Motor neuron (in vitro differentiated cells): ENCODE results near the gene NUP54. TPM values are rescaled to one million over a fixed set of nuclear protein-coding genes. Genes with fewer than 3 reads are reported as not detected.

Source experiments
- ATAC-seq, 8 experiments: fragments of 200-7000 bp; cut with Tn5 transposase; replicated peaks in 6 of 8; 2 replicates each; pipeline ENCODE4 v1.8.0; 2021; ENCODE audit warnings: mild to moderate bottlenecking in 8 of 8, moderate library complexity in 8 of 8
- H3K27ac ChIP-seq, 2 donors: fragments of 250-450 bp; sonication (Bioruptor Pico); 2 replicates each; pipeline ENCODE4 v1.9.0; 2021; ENCODE audit warnings: antibody characterized with exemption in 2 of 2, mild to moderate bottlenecking in 2 of 2, moderate library complexity in 1 of 2
- H3K4me1 ChIP-seq, 2 donors: fragments of 250-450 bp; sonication (Bioruptor Pico); replicated peaks in 1 of 2; 2 replicates each; pipeline ENCODE4 v1.6.1; 2021; ENCODE audit warnings: antibody characterized with exemption in 2 of 2, mild to moderate bottlenecking in 2 of 2, moderate library complexity in 1 of 2
- H3K4me3 ChIP-seq, 5 donors: fragments of 250-450 bp; sonication (Bioruptor Pico); 2 replicates each; pipeline ENCODE4 v1.9.0; 2021; ENCODE audit warnings: antibody characterized with exemption in 5 of 5, mild to moderate bottlenecking in 5 of 5, moderate library complexity in 4 of 5
- WGBS, 10 experiments: fragments of 450-650 bp; shearing (Covaris generic); methylation state at CpG; one replicate each; pipeline ENCODE4 v1.0.0; 2022; 5-methylcytosine and 5-hydroxymethylcytosine counted together
- in situ Hi-C, 9 experiments: fragments of 400-800 bp; cut with MboI; loops; one replicate each; pipeline ENCODE4 v1.15.0; 2021; ENCODE audit warnings: low sequenced_read_pairs in 9 of 9, low pct_unique_long_range_greater_than_20kb in 2 of 9; ENCODE audit not compliant: unreplicated experiment in 9 of 9
- total RNA-seq, 8 experiments: library from RNA; unstranded; fragments of 300-600 nt; gene quantifications; 2 replicates each; pipeline versions ENCODE4 v1.2.3 to v1.2.4, GENCODE V29; 2022

NUP54 gene
- total RNA-seq, 8 experiments from 2014 or later = 21.3 to 54.3 (median 45.5) TPM

DNA sequence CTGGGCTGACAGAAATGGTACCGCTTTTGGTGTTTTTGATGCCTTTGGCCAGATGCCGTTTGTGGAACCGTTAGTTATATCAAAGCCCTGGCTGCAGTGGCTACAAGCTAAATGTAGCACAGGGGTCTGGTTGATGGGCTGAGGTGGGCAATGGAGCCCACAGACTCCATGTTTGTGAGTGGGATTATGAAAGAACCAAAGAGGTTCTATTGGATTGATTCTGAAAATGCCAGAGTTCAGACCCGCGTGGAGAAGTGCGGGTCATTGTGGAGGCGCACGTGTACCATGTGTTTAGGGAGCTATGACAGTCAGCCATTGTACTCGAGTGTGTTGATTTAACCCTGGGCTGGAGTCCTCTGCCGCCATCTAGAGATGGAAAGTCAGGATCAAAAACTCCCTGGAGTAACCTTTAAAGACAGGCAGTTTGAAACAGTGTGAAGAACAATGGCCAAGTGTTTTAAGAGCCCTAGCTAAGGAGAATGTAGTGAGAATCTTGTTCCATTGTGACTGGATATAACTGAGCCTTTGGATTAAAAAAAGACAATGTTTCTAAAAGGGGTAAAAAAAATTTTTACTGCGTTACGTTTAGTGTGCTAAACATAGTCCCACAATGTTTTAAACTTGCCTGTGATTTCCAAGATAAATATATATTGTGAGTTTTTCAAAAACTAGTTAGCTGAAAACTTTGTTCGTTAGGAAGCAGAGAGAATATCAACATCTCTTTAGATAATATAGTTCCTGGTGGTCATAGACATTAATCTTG is 61.0 kb downstream of the NUP54 start:
- peaks cover 0 to 15% of the 10 kb centered on the region in 2 donors for H3K4me1 ChIP-seq
- H3K4me3 ChIP-seq = no peak overlapping the region
- H3K27ac ChIP-seq = no peak overlapping the region
- peak; percentile 80 to 98 (median 84) for ATAC-seq
- 20 to 86% (median 52%) methylated on average over 1 to 12 of the region's 13 CpGs for WGBS, 10 experiments
- in situ Hi-C loops = loop anchor here in 1 of 9 experiments (25.0 kb wide), 1 partner anchor 100 kb away; the partner anchor contains the start of gene SDAD1

DNA sequence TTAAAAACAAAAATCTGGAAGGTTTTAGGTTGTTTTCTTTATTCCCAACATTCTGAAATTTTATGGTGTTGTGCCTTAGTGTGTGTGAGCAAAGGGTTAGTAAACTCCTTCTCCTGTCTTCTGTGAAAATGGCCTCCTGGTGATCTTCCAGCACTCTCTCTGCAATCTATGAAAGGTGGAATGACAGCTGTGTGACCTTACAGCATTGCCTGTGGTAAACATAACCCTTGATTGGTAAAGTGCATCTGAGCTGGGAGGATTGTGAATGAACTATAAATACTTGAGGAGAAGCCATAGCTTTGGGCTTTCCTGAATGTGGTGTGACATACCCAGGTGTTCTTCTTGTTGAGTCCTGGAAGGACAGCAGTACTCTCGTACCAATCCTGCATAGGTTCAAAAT is 63.7 kb downstream of the NUP54 start:
- ATAC-seq = no peak
- no peak overlapping the region for H3K4me3 ChIP-seq
- peaks cover 0 to 15% of the 10 kb centered on the region in 2 donors for H3K4me1 ChIP-seq
- WGBS, 10 experiments = 56 to 100% (median 80%) methylated on average over 1 of the region's 1 CpG; no CpG with 5 or more reads in 5 of the 10 experiments
- in situ Hi-C loops = loop anchor here in 1 of 9 experiments (25.0 kb wide), 1 partner anchor 97 kb away; the partner anchor contains the start of gene SDAD1
- no peak overlapping the region for H3K27ac ChIP-seq

DNA sequence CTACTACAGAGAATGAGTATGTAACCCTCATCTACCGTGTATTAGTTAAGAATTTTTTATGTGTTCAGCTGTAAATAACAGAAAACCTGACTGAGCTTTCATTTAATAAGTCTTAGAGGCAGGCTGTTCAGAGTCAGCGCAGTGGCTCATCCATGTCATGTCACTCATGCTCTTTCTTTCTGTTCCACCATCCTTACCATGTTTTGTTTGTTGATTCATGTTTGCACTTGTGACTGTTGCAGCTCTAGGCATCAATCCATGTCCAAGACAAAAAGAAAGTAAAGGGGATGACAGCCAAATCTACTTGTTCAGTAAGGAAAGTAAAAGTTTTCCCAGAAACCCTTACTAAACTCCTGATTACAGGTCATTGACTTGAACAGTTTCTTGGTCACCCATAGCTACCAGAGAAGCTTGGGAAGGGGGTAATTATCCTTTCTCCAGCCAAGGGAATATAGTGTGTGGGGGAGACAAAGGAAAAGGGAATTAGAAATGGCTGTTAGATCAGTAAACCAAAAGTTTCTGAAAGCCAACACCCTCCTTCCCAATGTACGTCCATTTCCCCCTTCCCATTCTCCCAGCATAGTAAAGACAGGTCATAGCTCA is 64.7 kb downstream of the NUP54 start:
- peaks cover 0 to 15% of the 10 kb centered on the region in 2 donors for H3K4me1 ChIP-seq
- H3K27ac ChIP-seq = peak overlapping the region in 1 of 2 donors; percentile 72
- H3K4me3 ChIP-seq = no peak overlapping the region
- WGBS, 10 experiments = 46 to 88% (median 71%) methylated on average over 1 to 3 of the region's 3 CpGs; no CpG with 5 or more reads in 1 of the 10 experiments
- in situ Hi-C loops = loop anchor here in 1 of 9 experiments (25.0 kb wide), 1 partner anchor 96 kb away; the partner anchor contains the start of gene SDAD1
- peak in 5 of 8 experiments; percentile 28 to 85 (median 73) for ATAC-seq

DNA sequence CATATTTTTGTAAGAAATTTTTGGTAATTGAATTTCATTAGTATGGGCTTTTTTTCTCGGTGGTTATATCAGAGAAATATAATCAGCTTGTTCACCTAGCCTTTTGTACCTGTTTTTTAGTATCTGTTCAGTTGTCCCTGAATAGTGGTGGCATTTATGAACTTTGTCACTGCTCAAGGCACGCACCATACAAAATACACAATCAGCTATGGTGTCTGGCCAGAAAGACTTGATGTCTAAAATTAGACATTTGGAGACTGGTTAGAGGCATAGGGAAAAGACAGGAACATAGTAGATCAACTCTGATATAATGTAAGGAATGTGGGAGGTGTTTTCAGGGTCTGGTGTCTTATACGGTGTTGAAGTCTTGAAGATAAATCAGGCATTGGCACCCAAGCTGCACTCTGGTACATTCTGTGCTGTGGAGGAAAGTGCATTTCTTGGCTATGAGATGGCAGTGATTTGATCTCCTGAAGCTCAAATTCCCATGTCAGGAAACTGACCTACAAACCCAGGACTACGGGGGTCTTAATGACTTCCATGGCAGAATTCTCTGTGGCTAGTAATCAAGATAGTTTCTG is 70.1 kb downstream of the NUP54 start:
- H3K4me3 ChIP-seq = no peak overlapping the region
- no peak for ATAC-seq
- peaks cover 0 to 2% of the 10 kb centered on the region in 2 donors for H3K4me1 ChIP-seq
- H3K27ac ChIP-seq = no peak overlapping the region
- in situ Hi-C loops = loop anchor here in 2 of 9 experiments (10.0 to 25.0 kb wide), 2 partner anchors 83 to 91 kb away; partner anchors contain the start of gene SDAD1 (in 2 of the 2)
- WGBS, 10 experiments = 34 to 89% (median 75%) methylated on average over 1 to 4 of the region's 4 CpGs

DNA sequence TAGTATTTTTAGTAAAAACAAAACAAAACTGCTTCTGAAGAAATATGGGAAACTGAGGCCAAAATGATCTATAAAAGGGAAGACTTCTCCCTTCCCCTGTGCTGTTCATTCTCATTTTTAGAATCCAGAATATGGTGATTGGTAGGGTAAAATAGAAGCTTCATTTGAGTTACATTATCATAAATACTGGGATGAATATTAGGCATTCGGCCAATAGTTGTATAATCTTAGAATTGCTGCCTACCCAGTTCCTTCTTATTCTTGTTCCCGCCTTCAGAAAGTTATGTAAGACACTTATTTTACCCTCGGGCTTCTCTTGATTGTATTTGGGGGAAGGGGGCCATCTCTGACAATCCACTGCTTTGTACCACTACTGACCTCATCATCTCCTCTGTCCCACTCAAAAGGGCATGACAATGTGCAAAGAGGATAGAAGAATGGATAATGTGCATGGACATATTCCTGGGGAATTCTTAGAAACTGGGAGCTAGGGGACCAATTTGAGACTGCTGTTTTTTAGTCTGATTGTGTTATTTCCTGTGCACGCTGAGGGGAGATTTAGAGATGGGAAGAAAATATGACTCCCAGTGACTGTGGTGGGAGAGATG is 73.1 kb downstream of the NUP54 start:
- Histone ChIP-seq H3K27ac (no peak overlapping the region), H3K4me1 (no peaks in the 10 kb centered on the region), H3K4me3 (no peak overlapping the region)
- ATAC-seq = peak in 3 of 8 experiments; percentile 57 to 72 (median 71)
- WGBS, 10 experiments = 10 to 97% (median 80%) methylated on average over 1 to 4 of the region's 4 CpGs; no CpG with 5 or more reads in 1 of the 10 experiments
- in situ Hi-C loops = loop anchor here in 2 of 9 experiments (10.0 to 25.0 kb wide), 2 partner anchors 80 to 88 kb away; partner anchors contain the start of gene SDAD1 (in 2 of the 2)

DNA sequence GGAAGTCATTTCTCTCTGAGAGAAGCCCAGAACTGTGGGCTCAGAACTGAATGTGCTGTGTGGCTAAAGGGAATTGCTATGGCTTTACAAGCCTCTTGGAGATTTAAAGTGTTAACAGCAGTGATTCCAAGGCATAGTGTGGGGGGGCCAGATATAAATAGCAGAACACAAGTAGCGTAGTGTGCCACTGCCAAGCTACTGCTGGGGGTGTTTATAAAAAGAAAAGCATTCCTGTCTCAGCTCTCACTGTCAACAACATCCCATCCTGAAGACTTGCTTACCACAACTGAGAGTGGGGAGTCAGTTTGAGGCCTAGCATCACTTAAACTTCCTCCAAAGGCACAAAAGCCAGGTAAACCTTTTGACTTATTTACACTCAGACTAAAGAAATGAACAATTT is 73.7 kb downstream of the NUP54 start, which contains the start of gene ART3:
ART3 (plus strand) TSS at position 242 of the 400 bp plus-strand sequence. CDS start 1,181 bp downstream, outside the sequence.
- no peaks in the 10 kb centered on the region for H3K4me1 ChIP-seq
- 67 to 86% (median 76%) methylated on average over 1 of the region's 1 CpG; no CpG with 5 or more reads in 6 of the 10 experiments for WGBS, 10 experiments
- peak in 1 of 8 experiments; percentile 28 for ATAC-seq
- in situ Hi-C loops = loop anchor here in 1 of 9 experiments (10.0 kb wide), 1 partner anchor 80 kb away; the partner anchor contains the start of gene SDAD1
- H3K4me3 ChIP-seq = no peak within 1 kb of the TSS
- H3K27ac ChIP-seq = no peak within 1 kb of the TSS

DNA sequence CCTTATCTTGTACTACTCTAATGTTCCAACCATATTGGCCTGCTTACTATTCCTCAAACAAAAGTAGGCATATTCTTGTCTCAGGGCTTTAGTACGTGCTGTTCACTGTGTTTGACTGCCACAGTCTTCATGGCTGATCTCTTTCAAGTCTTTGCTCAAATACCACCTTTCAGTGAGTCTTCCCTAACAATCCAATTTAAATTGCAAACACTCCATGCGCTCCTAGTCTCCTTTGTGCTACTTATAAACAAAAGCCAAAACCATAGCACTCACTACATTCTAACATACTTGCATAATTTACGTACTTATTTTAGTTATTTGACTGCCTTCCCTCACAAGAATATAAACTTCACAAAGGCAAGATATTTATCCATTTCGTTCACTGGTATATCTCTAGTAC is 75.4 kb downstream of the NUP54 start:
- no peaks in the 10 kb centered on the region for H3K4me1 ChIP-seq
- no peak overlapping the region for H3K27ac ChIP-seq
- no peak overlapping the region for H3K4me3 ChIP-seq
- peak in 3 of 8 experiments; percentile 53 to 68 (median 67) for ATAC-seq
- in situ Hi-C loops = loop anchor here in 1 of 9 experiments (10.0 kb wide), 1 partner anchor 78 kb away; the partner anchor contains the start of gene SDAD1
- 8 to 86% (median 57%) methylated on average over 1 to 4 of the region's 4 CpGs for WGBS, 10 experiments

DNA sequence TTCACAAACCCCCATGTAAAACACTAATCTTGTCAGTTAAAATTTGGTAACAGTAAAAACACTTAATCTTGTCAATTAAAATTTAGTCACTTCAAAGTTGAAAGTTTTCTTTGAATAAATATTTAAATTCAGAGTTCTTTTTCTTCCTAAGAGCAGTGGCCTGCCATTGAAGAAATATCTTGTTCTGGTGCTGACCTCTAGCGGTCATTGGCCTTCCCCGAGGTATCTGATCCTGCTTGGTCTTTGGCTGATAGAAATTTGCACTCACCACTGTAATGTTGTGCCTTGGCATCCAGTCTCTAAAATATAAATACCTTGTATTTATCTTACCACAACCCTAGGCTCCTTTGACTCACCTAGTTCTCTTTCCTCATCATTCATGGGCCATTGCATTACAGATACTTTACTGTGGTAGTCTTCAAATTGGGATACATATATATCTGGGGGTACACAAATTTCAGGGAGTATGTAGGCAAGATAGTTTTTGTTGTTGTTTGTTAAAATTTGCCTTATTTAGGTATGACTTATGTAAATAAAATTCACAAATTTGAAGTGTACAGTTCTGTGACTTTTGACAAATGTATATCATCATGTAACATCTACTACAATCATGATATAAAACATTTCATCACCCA is 80.4 kb downstream of the NUP54 start:
- Histone ChIP-seq H3K4me3 (no peak overlapping the region), H3K4me1 (no peaks in the 10 kb centered on the region), H3K27ac (no peak overlapping the region)
- whole genome bisulfite sequencing, 10 experiments = 0 to 7% (median 0%) methylated on average over 1 to 2 of the region's 2 CpGs; no CpG with 5 or more reads in 1 of the 10 experiments
- ATAC-seq = peak; percentile 56 to 96 (median 74)
- in situ Hi-C loops = loop anchor here in 2 of 9 experiments (5.0 to 10.0 kb wide), 2 partner anchors 70 to 73 kb away; partner anchors contain the start of gene SDAD1 (in 1 of the 2)

DNA sequence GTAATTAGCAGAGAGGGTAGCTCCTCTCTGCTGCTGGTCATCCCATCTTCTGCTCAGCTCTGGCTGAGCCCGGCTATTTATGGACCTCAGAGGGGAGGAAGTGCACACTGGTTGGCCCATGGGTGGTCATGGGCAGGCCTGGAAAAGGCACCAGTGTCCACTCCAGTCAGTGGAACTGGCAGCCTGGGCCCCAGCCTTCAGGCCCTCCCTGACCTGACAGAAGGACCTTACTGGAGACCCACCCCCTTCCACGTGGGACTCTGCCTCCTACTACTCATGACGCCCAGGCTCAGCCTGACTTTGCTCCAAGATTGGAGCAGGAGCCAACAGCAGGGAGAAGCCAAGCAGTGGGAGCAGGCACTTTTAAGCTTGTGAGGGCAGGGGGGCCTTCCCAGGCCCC is 81.7 kb downstream of the NUP54 start:
- 67 to 100% (median 93%) methylated on average over 1 to 3 of the region's 3 CpGs; no CpG with 5 or more reads in 7 of the 10 experiments for WGBS, 10 experiments
- in situ Hi-C loops = loop anchor here in 2 of 9 experiments (5.0 to 10.0 kb wide), 2 partner anchors 69 to 72 kb away; partner anchors contain the start of gene SDAD1 (in 1 of the 2)
- H3K4me1 ChIP-seq = no peaks in the 10 kb centered on the region
- H3K27ac ChIP-seq = no peak overlapping the region
- no peak overlapping the region for H3K4me3 ChIP-seq
- ATAC-seq = no peak
